Activated gamma-delta T cell (primary cell): ENCODE measurements around the gene ORM2.
"Not testable (repeated sequence)": the region's sequence is repeated elsewhere in the genome, so short reads cannot be mapped to it uniquely, and the experiment has no call there.

Source experiments
- DNase-seq: peaks from one replicate; lab custom pipeline; 2025; lab: John Stamatoyannopoulos, UW
- total RNA-seq, 2 donors: gene quantifications; one replicate each; lab custom pipeline; 2026; lab: John Stamatoyannopoulos, UW

ORM2 gene
- 0 to 0.04 reads per million in 2 donors for total RNA-seq

GRCh38 chr9:114329625-114330022 is at the start of gene ORM2:
ORM2 (plus strand) TSS chr9:114329869; CDS start chr9:114329905, 36 bp downstream.
- DNase-seq = not testable (repeated sequence)

GRCh38 chr9:114280636-114281472 is 48.8 kb upstream of the ORM2 start:
- no peak for DNase-seq

- no peak for DNase-seq
Measured at GRCh38 chr9:114281473-114282103, 48.1 kb upstream of the ORM2 start.

DNA sequence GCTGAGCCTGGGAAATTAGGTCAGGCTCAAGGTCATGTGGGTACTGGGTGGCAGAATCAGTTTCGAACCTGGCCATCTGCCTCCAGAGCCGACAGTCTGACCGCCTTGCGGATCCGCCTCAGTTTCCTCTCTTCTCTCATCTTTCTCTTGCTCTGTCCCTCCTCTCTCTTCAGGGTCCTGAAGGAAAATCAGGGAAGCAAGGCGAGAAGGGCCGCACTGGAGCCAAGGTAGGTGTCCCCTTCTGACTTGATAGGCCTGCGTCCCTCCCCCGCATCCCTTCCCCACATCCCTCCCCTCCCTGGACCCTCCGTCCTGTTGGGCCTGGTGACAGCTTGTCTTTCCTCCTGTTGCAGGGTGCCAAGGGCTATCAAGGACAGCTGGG is 47.6 kb upstream of the ORM2 start:
- no peak for DNase-seq

DNA sequence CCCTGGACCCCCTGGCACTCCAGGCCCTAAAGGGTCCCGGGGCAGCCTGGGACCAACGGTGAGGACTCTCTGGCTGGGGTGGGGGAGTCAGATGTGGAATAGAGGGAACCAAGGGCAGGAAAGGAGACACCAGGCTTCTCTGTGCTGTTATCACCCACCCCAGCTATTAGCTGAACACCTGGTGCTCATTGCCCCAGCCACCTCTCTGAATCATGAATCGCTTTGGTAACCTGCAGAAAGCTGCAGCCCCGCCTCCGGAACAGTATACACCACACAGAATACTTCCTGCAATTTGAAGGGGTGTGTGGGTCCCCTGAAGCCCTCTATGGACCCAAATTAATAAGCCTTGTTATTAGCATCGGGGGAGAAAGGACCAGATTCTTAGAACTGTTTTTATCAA is 47.2 kb upstream of the ORM2 start:
- DNase-seq = no peak

DNA sequence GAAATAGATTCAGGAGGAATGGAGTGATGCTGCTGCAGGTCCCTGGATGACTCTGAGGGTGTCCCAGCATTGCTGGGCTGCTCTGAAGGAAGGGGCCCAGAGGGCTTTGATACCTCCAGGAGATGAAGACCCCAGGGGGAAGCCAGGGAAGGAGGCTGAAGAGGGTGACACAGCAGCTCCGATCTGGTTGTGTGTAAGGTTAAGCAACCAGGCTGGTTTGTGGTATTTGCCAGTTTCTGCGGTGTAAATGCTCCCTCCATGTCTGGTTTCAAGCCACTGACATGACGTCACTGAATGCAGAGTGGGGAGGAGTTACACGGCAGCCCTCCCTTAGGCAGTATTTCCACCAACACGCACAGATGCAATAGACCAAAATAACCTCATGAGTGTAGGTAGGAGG is 46.7 kb upstream of the ORM2 start:
- DNase-seq = no peak

GRCh38 chr9:114283551-114284111 is 46.0 kb upstream of the ORM2 start:
- no peak for DNase-seq

DNA sequence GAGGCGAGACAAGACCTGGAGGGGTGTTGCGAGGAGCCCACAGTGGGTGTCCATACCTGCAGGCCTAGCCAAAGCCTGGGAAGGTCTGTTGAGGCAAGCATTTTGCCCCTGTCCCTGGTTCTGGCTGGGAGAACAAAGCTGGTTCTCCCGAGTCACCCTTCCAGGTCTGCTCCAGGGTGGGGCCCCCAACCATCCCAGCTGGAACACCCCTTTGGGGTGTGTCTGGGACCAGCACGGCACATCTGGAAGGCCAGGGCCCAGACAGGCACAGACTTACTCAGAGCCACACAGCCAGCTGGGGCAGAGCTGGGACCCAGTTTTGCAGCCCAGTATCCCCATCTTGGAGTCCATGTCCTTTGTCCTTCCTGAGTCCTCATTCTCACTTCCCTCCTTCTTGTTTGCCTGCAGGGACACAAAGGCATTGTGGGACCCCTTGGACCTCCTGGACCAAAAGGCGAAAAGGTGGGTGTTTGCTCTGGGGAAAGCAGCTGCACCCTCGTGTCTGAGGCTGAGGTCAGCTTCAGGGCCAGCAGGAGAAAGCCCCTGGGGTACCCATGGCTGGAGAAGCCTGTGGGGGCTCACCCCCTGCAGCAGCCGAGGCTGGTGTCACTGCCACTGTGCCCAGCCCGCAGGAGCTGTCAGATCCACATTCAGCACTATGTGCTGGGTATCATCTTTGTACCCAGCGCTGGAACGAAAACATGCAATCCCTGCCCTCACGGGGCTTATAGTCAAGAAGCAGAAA is 45.2 kb upstream of the ORM2 start:
- no peak for DNase-seq

- no peak for DNase-seq
Measured at GRCh38 chr9:114285166-114285867, 44.4 kb upstream of the ORM2 start.

DNA sequence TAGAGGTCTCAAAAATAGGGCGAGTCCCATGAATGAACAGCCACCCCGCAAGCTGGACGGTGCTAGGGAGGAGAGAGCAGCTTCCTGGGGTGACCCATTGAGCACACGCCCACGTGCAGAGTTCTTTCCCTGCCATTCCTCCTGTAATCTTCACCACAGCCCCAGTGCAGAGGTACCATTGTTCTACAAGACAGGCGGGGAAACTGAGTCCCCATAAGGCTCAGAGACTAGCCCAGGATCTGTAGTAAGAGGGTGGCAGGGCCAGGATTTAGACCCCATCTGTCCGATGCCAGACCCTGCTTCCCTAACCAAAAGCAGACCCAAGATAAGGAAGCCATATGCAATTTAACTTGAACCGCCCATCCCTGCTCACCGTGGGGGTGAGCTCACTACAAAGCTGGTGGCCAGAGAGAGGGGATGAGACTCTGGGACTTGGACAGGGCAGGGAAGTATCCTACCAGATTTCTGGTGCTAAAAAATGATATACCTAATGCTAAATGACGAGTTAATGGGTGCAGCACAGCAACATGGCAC is 43.5 kb upstream of the ORM2 start:
- DNase-seq = no peak

GRCh38 chr9:114287001-114287762 is 42.5 kb upstream of the ORM2 start:
- DNase-seq = no peak

DNA sequence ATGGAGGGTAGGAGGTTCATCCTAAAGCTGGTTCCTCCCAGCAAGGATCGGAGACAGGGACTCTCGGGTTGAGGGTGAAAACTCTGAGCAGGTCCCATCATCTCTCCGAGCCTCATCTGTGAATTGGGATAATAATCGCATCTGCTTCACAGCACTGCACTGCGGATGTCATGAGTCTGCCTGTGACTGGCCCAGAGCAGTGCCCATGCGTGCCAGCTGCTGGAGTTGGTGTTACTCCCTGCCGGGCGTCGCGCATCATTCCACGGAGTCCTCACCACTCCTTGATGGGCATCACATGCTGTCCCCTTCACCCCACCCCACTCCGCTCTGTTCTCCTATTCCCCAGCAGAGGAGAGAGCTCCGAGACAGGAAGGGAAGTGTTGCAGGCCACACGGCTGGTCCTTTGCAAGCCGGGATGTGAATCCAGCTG is 41.9 kb upstream of the ORM2 start:
- DNase-seq = no peak

DNA sequence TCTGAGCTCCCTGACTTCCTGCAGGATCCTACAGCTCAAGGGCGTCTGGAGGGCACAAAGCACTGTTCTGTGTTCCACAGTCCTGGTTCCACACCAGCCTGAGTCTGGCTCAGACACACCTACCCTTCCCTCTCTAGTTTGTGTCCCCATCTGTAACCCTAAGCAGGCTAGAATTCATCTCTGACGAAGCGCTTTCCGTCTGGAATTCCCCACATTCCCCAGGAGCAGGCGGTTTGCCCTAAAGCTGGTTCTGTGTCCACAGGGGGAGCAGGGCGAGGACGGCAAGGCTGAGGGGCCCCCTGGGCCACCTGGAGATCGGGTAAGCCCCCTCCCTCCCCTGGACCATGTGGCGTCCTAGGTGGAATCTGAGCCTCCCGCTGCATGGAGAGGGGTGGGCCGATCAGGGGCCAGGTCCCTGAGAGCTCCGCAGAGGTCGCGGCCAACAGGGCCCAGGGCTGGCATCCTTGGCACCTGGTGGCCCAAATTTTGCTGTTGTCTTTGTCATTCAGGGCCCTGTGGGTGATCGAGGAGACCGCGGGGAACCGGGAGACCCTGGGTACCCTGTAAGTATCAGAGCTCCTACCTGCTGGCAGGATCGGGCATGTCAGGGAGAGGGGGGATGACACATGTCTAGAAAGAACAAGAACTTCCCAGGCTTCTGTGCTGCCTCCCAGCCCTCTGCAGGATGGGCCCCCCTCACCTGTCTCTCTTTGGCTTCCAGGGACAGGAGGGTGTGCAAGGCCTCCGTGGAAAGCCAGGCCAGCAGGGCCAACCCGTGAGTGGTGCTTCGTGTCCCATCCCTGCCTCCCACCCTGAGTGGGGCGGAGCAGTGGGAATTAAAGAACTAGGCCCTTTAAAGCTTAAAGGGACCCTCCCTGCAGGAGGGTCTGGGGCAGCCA is 41.2 kb upstream of the ORM2 start:
- DNase-seq = no peak

DNA sequence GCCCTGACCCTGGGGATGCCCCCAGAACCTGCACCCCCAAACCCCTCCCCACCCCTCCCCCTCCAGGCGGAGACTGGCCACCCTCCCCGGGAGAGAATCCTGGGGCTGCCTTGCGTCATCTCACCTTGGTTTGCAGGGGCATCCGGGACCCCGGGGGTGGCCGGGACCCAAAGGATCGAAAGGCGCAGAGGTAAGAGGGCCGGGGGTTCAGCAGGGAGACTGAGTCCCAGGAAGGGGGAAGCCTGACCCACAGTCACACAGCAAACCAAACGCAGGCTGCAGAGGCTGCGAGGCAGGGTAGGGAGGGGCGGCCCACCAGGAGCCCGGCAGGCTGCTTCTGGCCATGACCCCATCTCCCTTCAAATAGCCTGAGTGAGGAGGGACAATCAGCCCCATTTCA is 40.6 kb upstream of the ORM2 start:
- no peak for DNase-seq

DNA sequence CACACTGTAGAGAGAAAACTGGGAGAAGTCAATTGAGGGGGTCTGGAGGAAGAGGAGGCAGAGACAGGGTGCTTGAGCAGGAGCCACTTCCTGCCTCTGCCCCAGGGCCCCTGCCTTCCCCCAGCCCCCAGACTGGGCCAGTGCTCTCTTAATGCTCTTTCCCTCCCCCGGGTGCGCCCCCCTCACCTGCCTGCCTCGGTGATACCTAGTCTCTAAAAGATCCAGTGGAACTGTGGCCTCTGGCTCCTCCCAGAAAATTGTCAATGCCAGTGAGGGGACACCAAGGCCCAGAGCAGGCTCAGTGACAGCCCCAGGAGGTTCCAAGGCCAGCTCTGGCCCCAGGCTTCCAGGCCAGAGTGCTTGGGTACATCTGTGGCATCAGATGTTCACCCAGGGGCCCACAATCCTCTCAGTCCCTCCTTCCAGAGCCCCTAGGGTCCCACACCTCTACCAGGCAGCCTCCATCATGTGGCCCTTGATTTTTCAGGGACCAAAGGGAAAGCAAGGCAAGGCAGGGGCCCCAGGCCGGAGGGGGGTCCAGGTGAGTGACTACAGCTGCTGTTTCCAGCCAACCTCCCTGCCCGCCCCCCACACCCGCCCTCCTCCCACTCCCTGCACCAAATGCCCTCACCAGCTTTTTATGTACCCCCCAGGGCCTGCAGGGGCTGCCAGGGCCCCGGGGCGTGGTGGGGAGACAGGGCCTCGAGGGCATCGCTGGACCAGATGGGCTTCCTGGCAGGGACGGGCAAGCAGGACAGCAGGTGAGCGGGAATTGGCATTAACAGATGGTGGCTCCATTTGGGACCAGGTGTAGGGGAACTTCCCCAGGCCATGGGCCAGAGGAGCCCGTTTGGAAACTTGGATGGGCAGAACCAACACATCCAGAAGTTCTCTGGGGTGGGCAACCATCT is 39.8 kb upstream of the ORM2 start:
- no peak for DNase-seq

DNA sequence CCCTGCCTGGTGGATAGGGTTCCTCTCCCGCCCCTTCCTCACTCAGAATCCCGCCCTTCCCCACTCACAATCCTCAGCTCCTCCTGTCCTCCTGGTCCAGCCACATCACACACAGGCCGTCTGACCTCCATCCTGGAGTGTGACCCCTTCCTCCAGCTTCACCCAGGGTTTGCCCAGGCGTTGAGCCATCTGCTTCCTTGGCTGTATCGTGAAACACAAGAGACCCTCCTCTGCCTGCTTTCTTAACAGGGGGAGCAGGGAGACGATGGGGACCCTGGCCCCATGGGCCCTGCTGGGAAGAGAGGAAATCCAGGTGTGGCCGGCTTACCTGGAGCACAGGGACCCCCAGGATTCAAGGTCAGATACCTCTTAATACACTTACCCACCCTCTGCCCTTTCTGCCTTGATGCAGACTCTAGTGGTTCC is 39.1 kb upstream of the ORM2 start:
- DNase-seq = no peak

- no peak for DNase-seq
Measured at GRCh38 chr9:114291064-114291474, 38.6 kb upstream of the ORM2 start.

- DNase-seq = no peak
Measured at GRCh38 chr9:114291886-114292590, 37.6 kb upstream of the ORM2 start.
